GM18951 (cell line): Measurements from ENCODE around the gene ANTXRL.
"Not testable (repeated sequence)": the region's sequence is repeated elsewhere in the genome, so short reads cannot be mapped to it uniquely, and the experiment has no call there.

Source experiments
- POLR2A ChIP-seq: IDR thresholded peaks from 4 replicates; pipeline ENCODE4 v1.6.1; 2011; ENCODE audit warnings: mild to moderate bottlenecking; ENCODE audit not compliant: insufficient read length, insufficient read depth; ENCODE audit errors: extremely low read depth
- in situ Hi-C: fragments of 300-500 bp; cut with MboI; formaldehyde crosslinking; loops from one replicate; pipeline ENCODE4 v1.12.0; 2022; ENCODE audit warnings: low sequenced_read_pairs, mixed read lengths, inconsistent platforms; ENCODE audit not compliant: unreplicated experiment

The ANTXRL gene

DNA sequence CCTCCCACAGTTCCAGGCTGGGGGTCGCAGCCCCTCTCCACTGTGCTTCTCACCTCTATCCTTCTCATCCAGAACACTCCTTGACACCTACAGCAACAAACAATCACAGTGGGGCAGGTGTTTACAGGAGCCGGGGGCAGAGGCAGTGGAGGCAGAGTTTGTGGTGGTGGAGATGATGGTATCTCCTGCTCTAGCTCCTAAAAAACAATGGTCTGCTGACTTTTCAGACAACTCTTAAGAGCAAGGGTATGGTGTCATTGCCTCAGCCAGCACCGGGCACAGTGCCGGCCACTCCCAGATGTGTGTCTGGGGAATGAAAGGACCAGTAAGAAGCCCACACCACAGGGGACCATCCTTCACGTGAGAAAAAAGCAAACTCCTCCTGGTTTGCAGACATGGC is 36.3 kb upstream of the ANTXRL start:
- no peak for TF ChIP-seq POLR2A
- in situ Hi-C loops: no loop called here

DNA sequence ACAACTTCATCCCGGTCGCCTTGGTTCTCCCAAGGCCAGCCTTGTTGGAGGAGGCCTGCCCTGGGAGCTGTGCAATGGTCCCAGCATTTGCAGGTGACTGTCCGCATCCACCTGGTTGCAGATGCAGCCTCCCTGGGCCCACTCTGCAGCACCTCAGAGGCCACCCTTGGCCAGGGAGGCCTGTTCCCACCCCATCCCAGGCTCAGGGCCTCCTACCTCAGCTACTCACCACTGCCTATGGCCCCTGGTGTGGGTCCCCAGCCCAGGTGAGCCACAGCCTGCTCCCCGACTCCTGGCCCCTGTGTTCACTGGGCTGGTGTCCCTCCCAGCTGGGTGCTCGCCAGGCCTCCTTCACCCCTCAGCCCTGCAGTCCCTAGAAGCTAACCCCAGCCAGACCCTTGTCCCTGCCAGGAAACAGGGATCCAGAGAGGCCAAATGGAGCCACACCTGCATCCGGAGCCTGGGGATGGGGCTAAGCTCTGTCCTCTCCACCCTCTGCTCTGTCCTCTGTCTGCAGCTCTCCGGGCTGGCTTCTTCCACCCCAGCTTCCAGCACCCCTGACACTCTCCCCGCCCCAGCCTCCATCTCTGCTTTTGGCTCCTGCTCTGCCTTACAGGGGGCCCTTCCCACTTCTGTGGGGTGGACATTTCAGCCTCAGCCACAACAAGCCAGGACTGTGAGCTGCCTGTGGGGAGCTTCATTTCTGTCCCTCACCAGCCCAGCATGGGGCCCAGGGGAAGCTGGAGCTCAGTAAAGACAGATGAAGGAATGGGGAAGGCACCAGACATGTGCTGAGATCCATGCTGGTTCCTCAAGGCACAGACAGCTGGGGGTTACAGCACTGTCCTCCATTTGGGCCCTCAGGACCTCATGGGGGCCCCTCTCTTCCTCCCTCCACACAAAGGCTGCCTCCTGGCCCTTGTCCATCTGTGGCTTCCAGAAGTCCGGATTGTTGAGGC is 35.6 kb upstream of the ANTXRL start:
- no peak for TF ChIP-seq POLR2A
- in situ Hi-C loops: no loop called here

DNA sequence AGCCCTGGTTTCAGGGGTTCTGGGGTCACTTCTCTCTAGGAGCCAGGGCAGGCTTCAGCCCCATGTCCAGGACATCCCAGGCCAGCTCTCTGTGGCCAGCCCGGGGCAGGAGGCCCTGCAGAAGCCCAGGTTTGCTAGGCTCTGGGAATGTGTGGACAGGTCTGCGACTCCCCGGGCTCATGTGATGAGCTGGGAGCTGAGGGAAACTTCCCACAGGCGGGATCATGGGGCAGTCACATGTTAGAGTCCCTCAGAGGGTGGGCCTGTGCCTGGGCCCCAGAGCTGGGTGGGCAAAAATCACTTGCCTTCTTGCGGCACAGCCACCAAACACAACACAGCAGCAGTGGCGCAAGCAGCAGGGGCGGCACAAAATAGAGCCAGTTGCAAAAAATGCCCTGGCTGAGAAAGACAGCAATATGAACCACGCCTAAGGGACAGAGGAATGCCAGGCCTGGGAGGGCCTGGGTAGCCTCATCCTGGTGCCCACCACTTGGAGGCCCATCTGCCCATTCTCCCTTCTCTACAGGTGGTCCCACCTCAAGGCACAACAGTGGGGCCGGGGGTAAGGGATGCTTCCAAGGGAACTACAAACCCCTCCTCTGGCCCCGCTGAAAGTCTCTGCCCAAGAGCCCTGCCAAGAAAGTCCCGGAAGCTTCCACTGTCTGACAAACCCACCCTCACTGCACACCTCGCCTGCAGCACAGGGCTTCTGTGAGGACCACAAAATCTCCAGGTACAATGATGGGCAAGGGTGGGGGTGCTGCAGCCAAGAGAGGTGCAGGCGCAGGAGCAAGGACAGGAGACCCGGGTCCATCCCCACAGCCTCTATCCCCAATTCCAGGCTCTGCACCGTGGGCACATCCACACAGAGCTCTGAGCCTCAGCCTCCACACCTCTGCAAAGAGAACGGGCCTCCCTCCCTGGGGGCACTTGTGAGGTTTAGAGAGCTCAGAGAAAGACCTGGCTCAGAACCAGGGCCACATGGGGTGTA is 34.6 kb upstream of the ANTXRL start:
- in situ Hi-C loops: no loop called here
- no peak for TF ChIP-seq POLR2A

GRCh38 chr10:46253076-46254006 is 33.5 kb upstream of the ANTXRL start:
- in situ Hi-C loops: no loop called here
- TF ChIP-seq POLR2A: no peak

- in situ Hi-C loops: no loop called here
Measured at GRCh38 chr10:46254007-46254383, 32.8 kb upstream of the ANTXRL start.

GRCh38 chr10:46254467-46254866 is 32.3 kb upstream of the ANTXRL start:
- in situ Hi-C loops: no loop called here
- TF ChIP-seq POLR2A: no peak

More at GRCh38 chr10:46254007-46254383, 32.8 kb upstream of the ANTXRL start:
- no peak for TF ChIP-seq POLR2A

- in situ Hi-C loops: not testable (repeated sequence)
Measured at GRCh38 chr10:46255210-46255609, 31.6 kb upstream of the ANTXRL start.

- in situ Hi-C loops: no loop called here
- TF ChIP-seq POLR2A: no peak
Measured at GRCh38 chr10:46255801-46256747, 30.7 kb upstream of the ANTXRL start.

GRCh38 chr10:46257099-46257498 is 29.7 kb upstream of the ANTXRL start:
- in situ Hi-C loops: no loop called here
- no peak for TF ChIP-seq POLR2A

- in situ Hi-C loops: not testable (repeated sequence)
Measured at GRCh38 chr10:46262906-46263560, 23.8 kb upstream of the ANTXRL start.

DNA sequence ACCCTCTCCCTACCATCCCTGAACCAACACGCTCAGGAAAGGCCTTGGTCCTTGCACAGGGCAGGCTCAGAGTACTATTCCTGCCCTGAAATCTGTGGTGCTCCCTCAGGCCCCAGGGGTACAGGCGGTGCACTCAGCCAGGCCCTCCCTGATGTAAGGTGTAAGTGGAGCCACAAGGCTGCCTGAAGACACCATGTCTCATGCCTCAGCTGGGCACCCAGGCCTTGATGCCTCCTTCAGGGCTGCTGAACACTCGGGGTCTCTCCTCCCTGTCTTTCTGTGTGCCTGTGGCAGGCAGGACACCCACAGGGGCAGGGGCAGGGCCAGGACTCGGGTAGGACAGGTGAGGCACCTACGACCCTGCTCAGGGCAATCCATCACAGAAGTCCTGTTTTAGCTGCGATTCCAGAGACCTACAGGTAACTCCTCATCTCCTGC is 22.9 kb upstream of the ANTXRL start:
- in situ Hi-C loops: no loop called here
- TF ChIP-seq POLR2A: no peak
